ENCODE measurements around the gene FAM181A.

Gene FAM181A

GRCh38 chr14:93950948-93951634, 23.9 kb downstream of the FAM181A start:
- no peak for DNase-seq (ENCODE audit: low spot score)

- DNase-seq (ENCODE audit: low spot score) = no peak
Measured at GRCh38 chr14:93951635-93952540, 24.7 kb downstream of the FAM181A start.

- no peak for DNase-seq (ENCODE audit: low spot score)
Measured at GRCh38 chr14:93952829-93953228, 25.7 kb downstream of the FAM181A start.

GRCh38 chr14:93953263-93953662, 26.1 kb downstream of the FAM181A start:
- DNase-seq (ENCODE audit: low spot score) = no peak

GRCh38 chr14:93953739-93954515, 26.8 kb downstream of the FAM181A start:
- no peak for DNase-seq (ENCODE audit: low spot score)

- no peak for DNase-seq (ENCODE audit: low spot score)
Measured at GRCh38 chr14:93954516-93954830, 27.3 kb downstream of the FAM181A start.

- DNase-seq (ENCODE audit: low spot score) = no peak
Measured at GRCh38 chr14:93954900-93955849, 28.0 kb downstream of the FAM181A start.

- no peak for DNase-seq (ENCODE audit: low spot score)
Measured at GRCh38 chr14:93955850-93956481, 28.8 kb downstream of the FAM181A start.

- no peak for DNase-seq (ENCODE audit: low spot score)
Measured at GRCh38 chr14:93956514-93957332, 29.6 kb downstream of the FAM181A start.

- DNase-seq (ENCODE audit: low spot score) = no peak
Measured at GRCh38 chr14:93957333-93957710, 30.2 kb downstream of the FAM181A start.

- DNase-seq (ENCODE audit: low spot score) = no peak
Measured at GRCh38 chr14:93957751-93958566, 30.8 kb downstream of the FAM181A start.

GRCh38 chr14:93958567-93959238, 31.6 kb downstream of the FAM181A start:
- no peak for DNase-seq (ENCODE audit: low spot score)

- no peak for DNase-seq (ENCODE audit: low spot score)
Measured at GRCh38 chr14:93959239-93960107, 32.3 kb downstream of the FAM181A start.

- no peak for DNase-seq (ENCODE audit: low spot score)
Measured at GRCh38 chr14:93960108-93960475, 32.9 kb downstream of the FAM181A start.

- no peak for DNase-seq (ENCODE audit: low spot score)
Measured at GRCh38 chr14:93960774-93961438, 33.8 kb downstream of the FAM181A start.

- DNase-seq (ENCODE audit: low spot score) = no peak
Measured at GRCh38 chr14:93961620-93962019, 34.5 kb downstream of the FAM181A start.
